Kidney epithelial cell (primary cell): ENCODE results near the gene RAD51B. TPM values are rescaled to one million over a fixed set of nuclear protein-coding genes. Genes with fewer than 3 reads are reported as not detected.

Source experiments
- DNase-seq: peaks from one replicate; pipeline ENCODE4 v3.0.0-alpha.2; 2010; ENCODE audit warnings: low read depth
- H3K27me3 ChIP-seq: 2 replicates; pipeline ENCODE4 v1.6.0; 2011; ENCODE audit warnings: low read length; ENCODE audit not compliant: control insufficient read depth, insufficient read depth
- H3K36me3 ChIP-seq: 2 replicates; pipeline ENCODE4 v1.5.1; 2011; ENCODE audit warnings: low read length; ENCODE audit not compliant: control insufficient read depth, insufficient read depth
- H3K4me3 ChIP-seq: 2 replicates; pipeline ENCODE4 v1.5.1; 2011; ENCODE audit warnings: low read depth, mild to moderate bottlenecking, control low read depth, low read length
- CTCF ChIP-seq: IDR thresholded peaks from 2 replicates; pipeline ENCODE4 v1.5.1; 2011; ENCODE audit warnings: mild to moderate bottlenecking, moderate library complexity, low read length, control low read depth, inconsistent platforms; ENCODE audit not compliant: insufficient read depth, poor library complexity, severe bottlenecking
- total RNA-seq: library from RNA; depleted of rRNA; stranded (reverse); fragments of >200 nt; gene quantifications from 2 replicates; pipeline ENCODE4 v1.2.3, GENCODE V29; 2015

The RAD51B gene
- total RNA-seq, 1 donor from 2014 or later = 9.5 TPM

- no peak for TF ChIP-seq CTCF
Observed at GRCh38 chr14:67889455-67889854, 69.9 kb downstream of the RAD51B start.

GRCh38 chr14:67892466-67893100 is 73.0 kb downstream of the RAD51B start:
- TF ChIP-seq CTCF = no peak
- Histone ChIP-seq H3K4me3 (no peak overlapping the region), H3K36me3 (no peaks in the 10 kb centered on the region), H3K27me3 (no peaks in the 10 kb centered on the region)
- no peak for DNase-seq

More at GRCh38 chr14:67889455-67889854, 69.9 kb downstream of the RAD51B start:
- no peaks in the 10 kb centered on the region for H3K27me3 ChIP-seq
- H3K4me3 ChIP-seq = no peak overlapping the region
- H3K36me3 ChIP-seq = no peaks in the 10 kb centered on the region
- DNase-seq = no peak

GRCh38 chr14:67900231-67900630 is 80.7 kb downstream of the RAD51B start:
- DNase-seq = no peak
- Histone ChIP-seq H3K36me3 (no peaks in the 10 kb centered on the region), H3K4me3 (no peak overlapping the region), H3K27me3 (no peaks in the 10 kb centered on the region)
- TF ChIP-seq CTCF = no peak

GRCh38 chr14:67908052-67908754 is 88.6 kb downstream of the RAD51B start:
- DNase-seq = no peak
- Histone ChIP-seq H3K27me3 (no peaks in the 10 kb centered on the region), H3K36me3 (no peaks in the 10 kb centered on the region), H3K4me3 (no peak overlapping the region)
- no peak for TF ChIP-seq CTCF

- no peak for TF ChIP-seq CTCF
- H3K4me3 ChIP-seq = no peak overlapping the region
- DNase-seq = no peak
- H3K36me3 ChIP-seq = no peaks in the 10 kb centered on the region
- H3K27me3 ChIP-seq = no peaks in the 10 kb centered on the region
Observed at GRCh38 chr14:67911562-67911961, 92.0 kb downstream of the RAD51B start.
